SK-N-SH treated with all-trans-retinoic acid at 6 μM for 48 hours (cell line): ENCODE results near the gene NRXN2.

ENCODE experiments used
- PATZ1 ChIP-seq: fragments of 250-450 bp; sonication (Bioruptor Pico); IDR thresholded peaks from 2 replicates; pipeline ENCODE4 v1.8.0; 2020; ENCODE audit warnings: mild to moderate bottlenecking, moderate library complexity, borderline replicate concordance
- TOX ChIP-seq: fragments of 250-450 bp; sonication (Bioruptor Pico); IDR thresholded peaks from 2 replicates; pipeline ENCODE4 v1.8.0; 2021; ENCODE audit warnings: mild to moderate bottlenecking, moderate library complexity, borderline replicate concordance

- no peak for TF ChIP-seq TOX (CRISPR knock-in tag)
- TF ChIP-seq PATZ1 (CRISPR knock-in tag), result no peak
Measured at GRCh38 chr11:64750361-64751054, 27.5 kb upstream of the NRXN2 start.
